Measurements from ENCODE around the gene NCOA5.

Gene NCOA5

DNA sequence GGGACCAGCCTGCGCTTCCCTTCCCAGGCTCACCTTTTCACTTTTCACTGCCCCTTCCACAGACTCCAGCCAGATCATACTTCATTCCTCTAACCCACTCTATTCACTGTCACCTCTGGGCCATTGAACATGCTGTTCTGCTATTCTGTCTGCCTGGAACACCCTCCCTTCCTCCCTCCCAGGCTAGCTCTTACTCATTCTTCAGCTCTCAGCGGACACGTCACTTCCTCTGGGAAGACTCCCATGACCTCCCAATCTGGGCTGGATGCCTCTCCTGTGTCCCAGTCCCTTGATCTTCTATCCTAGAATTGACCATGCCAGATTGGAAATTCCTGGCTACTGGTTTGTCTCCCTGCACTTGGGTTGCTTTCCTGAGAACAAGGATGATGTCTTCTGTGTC lies 55.7 kb downstream of the NCOA5 start:
- no peak for DNase-seq

DNA sequence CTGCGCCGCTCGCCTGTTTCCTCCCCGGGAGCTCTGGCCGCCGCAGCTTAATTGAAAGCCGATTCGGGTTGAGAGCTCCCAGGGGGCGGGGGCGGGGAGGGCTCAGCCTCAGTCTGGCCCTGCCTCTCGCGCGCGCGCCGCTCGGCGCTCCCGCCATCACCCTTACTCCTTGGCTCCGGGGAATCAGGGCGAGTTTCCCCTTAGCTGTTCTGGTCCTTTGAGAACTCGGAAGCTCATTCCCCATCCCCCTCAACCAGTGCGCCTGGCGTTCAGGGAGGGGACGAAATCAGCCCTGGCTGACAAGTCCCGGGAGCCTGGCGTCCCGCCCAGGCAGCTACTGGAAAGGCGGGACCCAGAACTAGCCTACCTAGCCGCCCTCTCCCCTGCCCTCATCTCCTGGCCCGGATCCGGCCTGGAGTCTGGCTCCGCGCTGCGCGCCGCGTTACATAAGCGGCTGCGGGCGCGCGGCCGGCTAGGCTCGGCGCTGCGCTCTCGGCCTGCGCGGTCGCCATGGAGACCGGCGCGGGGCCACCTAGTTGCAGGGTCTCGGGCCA lies 58.0 kb downstream of the NCOA5 start:
- no peak for DNase-seq

DNA sequence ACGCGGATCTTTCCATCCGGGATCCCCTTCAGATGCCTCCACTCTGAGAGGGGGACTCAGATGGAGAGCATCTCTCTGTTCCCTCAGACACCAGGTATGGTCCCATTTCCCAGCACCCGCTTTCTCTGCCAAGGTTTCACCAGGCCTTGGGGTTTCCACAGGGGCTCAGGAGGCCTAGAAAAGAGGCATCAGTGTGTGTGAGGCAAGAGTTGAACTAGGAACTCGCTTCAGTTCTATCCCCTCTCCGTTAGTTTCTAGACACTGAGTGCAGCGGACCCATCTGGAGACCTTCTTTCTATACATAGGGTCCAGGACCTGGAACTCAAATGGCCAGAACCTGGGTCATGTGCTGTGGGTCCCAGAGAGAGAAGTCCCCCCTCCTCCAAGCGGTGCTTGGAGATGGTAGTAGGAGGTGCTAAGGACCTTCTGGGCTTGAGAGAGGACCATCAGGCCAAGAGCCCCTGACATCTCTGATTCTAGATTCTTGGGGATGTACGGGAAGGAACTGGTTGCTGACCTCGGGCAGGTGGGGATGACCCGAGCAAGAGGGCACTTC lies 58.7 kb downstream of the NCOA5 start:
- DNase-seq: no peak

DNA sequence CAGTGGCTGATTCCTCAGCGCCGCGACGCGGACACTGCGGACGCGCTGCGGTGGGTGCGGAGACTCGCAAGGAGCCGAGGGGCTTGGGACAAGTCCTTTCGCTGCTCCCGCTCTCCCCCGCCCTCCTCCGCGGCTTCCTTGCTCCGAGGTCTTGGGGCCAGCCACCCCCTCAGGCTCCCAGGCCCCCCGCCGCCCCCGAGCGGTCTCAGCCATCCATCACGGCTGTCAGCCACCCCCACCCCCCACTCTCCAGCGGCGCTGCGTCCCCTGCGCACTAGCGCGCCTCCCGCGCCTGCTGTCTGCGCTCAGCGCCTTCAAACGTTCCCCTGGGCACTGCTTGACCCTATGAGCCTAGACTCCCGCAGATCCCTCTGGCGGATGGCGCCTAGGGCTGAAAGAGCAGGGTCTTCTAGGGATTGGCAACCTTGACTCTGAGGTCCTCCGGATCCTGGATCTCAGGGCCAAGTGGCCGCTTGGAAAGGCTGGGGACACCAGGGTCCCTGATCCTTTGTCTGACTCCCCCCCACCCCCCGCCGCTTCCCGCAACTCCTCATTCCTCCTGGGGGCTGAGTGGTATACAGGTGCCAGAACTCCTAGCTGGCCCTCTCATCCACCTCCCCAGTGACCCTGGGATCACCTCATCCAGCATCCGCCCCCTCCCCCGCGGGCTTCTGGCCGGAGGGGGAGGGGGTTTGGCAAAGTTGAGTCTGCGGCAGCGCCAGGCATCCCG lies 59.3 kb downstream of the NCOA5 start:
- no peak for DNase-seq

DNA sequence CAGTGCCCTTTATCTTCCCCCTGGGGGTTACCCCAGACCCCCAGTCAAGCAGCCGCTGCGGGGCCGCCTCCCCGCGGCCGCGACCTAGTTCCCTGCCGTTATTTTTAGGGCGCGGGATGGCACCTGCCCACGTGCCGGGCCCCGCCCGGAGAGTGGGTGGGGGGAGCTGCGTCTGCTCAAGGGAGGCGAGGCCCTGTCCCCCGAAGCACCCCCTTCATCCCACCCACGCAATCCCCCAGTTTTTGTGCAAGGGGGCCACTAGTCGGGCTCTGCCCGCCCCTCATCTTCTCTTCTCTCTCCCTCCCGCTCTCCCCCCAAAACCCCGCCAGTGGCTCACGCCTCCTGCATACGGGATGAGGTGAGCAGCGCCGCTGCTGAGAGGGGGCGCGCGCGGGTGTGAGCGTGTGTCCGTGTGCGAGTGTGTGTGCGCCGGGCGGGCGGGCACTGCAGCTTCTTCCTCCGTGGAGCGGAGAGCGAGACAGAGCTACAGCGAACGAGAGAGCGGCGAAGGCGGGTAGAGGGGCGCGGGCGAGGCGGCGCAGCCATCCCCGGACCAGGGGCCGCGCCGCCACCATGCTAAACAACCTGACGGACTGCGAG lies 60.9 kb downstream of the NCOA5 start, which contains the start of gene SLC12A5:
TSS of gene SLC12A5 (plus strand) at position 444 of the 600 bp plus-strand sequence. CDS start at position 574, 130 bp downstream.
- DNase-seq: no peak

DNA sequence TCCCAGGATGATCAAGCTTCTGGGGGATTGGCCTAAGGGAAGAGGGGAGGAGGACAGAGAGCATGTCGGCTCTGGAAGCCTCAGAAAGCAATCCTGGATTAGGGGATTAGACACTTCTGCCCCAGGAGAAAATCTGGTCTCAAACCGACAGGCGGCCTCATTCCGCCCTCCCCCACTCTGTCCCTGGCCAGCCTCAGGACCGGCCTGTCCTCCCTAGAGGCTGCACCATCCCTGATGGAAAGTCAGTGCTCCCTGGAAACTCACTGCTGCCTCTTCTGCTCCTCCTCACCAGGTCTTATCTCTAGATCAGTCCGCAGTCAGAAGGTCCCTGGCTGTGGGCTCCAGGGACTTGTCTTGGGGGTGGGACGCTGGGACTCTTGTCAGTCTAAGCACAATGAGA lies 61.7 kb downstream of the NCOA5 start:
- no peak for DNase-seq

DNA sequence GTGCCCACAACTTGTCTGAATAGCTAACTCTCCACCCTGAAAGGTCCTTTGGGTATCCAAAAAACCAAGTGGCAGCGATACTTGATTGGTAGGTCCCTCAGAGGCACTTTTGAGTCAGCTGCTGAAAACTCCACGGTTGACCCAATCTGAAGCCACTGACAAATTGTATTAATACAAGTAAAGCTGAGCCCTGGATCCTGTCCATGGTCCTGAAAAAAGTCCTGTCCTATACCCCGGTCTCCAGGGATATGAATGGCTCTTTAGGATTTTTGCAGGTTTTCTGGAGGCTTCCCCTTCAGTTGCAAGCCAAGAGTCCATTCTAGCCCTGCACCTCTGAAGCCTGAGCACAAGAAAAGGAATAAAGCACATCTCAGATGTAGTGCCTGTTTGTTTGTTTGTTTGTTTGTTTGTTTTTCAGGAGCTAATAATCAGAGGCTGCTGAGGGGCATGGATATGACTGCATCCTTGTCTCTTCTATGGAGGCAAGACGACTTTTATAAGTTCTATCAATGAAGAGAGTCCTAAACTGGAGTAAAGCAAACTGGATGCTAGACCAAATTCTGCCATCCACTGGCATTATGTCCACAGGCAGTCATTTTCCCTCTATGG lies 62.4 kb downstream of the NCOA5 start:
- DNase-seq: peak; percentile 25

DNA sequence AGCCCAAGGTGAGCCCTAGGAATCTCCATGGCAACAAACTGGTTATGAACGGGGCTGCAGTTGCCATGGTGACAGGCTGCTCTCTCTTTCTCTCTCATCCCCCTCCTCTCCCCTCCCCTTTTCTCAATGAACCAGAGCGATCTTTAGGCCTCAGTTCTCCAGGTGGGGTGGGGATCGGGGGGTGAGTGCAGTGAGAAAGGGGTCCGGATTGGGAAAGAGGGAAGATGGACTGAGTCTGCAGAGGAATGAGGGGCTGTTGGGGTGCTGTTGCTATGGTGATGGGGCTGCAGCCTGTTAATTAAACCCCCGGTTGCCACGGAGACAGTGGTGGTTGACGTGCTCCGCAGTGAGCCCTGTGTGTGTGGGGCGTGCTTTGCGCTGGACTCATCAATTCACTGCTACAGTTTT lies 64.4 kb downstream of the NCOA5 start:
- DNase-seq: no peak

DNA sequence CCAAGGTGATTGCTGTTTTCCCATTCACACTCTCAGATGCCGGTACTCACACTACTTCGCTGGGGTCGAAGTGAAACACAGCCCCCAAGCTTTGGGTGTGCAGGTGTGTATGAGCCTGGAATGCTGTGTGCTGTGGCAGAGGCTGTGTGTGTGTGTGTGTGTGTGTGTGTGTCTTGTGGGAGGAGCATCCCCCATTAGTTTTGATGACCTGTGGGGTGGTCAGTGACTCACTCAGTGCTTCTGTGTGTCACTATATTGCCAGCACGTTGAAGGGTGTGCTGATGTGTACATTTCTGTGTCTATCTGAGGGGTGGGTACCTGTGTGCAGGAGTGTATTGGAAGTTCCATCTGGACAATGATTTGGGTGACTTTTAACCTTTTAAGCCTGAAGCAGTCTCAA lies 65.8 kb downstream of the NCOA5 start:
- DNase-seq: no peak

DNA sequence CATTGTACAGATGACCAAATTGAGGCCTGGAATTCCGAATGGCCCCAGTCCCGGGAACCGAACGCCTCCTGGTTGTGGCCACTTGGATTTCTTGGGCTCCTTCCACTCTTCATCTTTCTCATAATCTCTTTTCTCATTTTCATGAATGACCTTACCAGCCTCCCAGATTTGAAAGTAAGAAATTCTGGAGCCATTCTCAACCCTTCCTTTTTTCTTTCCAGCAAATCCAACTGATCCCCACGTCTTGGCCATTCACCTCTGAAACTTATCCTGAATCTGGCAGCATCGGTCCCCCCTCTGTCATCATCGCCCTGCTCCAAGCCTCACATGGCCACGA lies 66.6 kb downstream of the NCOA5 start:
- no peak for DNase-seq

DNA sequence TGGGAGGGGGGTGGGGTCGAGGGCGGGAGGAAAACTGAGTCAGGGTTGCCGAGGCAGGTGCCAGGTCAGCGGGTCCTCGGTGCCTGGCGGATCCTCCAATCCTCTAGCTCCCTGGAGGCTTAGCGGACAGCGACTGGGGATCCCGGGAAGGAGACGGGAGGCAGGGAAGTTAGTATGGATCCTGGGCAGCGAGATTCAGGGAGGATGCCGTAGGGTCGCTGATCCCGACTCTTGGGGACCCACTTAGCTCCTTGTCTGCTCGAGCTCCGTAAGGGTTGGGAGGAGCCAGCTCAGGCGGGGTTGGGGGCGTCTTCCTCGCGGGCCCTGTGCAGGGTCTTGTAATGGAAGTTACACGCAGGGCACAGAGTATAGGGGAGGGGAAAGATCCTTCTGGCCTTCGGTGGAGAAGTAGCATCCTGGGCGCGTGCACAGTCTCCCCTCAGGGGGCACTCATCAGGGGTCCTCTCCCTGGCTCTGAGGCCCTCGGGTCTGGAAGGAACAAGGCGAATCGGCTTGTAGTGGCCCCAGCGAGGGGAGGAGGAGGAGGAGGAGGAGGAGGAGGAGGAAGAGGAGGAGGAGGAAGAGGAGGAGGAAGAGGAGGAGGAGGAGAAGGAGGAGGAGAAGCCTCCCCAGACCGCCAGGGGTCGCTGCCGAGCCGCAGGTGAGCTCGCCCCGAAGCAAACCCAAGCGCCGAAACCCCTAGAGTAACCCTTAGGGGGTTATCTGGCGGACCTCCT lies 67.2 kb downstream of the NCOA5 start:
- peak; percentile 72 for DNase-seq

DNA sequence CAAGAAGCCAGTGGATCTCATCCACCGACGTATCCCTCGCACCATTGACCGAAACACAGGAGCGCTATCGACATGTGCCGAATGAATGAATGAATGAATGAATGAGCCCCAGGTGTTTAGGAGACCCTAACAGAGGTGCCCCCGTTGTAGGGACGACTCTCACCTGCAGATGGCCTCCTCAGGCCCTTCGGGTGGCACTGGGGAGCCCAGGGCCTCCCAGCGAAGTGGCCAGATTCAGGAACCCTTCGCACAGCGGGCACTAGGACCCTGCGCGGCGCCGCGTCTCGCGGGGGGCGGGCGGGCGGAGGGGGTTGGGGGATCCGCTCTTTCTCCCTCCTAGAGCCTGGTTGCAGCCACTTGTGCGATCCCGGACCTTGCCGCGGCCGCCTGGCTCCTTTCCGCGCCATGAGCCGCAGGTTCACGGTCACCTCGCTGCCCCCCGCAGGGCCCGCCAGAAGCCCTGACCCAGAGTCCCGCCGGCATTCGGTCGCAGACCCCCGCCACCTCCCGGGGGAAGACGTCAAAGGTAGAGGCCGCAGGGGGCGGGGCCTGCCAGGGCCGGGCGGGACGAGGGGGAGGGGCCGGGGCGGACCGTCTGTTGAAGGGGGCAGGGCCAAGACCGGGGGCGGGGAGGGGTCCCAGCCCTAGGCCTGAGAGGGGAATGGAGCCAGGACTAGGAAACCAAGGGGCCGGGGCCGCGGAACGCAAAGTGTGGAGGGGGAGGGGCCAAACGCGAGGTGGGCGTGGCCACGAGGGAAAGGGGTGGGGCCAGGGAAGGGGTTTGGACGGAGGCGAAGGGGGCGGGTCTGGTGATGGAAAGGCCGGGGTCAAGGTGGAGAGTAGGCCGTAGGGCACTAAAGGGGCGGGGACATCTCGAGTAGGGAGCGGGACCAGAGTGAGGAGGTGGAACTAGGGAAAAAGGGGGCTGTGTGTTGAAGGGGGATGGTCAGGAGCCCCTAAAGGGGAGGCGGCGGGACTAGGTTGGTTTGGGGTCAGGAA lies 68.1 kb downstream of the NCOA5 start:
- DNase-seq: peak; percentile 65

DNA sequence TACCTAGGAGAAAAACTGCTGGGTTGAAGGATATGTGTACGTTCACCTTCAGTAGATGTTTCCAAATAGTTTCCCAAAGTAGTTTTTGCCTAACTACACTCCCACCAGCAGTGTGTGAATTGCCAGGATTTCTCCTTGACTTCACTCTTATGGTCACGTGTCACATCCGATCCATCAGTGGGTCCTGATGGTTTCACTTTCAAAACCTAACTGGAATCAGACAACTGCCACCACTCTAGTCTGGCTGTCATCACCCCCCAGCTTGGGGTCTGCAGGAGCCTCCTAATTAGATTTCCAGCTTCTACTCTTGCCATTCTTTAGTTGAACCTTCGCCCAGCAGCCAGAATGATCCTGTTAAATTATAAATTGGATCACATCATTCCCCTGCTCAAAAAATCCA lies 69.2 kb downstream of the NCOA5 start:
- DNase-seq: no peak

DNA sequence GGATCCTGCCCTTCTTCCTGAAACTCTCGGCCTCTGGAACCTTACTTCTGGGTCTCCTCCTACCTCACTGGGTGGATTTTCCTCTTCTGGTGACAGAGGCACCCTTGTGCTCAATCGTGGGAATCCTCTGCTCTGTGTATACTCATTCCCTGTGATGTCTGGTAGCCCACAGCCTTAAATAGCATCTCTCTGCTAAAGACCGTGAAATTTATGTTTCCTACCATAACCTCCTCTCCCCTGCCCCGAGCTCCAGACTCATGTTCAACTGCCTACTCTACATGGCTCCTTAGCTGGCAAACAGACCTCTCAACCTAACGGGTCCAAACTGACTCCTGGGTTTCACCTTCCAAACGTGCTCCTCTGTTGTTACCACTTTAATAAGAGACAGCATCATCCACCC lies 71.2 kb downstream of the NCOA5 start:
- no peak for DNase-seq

DNA sequence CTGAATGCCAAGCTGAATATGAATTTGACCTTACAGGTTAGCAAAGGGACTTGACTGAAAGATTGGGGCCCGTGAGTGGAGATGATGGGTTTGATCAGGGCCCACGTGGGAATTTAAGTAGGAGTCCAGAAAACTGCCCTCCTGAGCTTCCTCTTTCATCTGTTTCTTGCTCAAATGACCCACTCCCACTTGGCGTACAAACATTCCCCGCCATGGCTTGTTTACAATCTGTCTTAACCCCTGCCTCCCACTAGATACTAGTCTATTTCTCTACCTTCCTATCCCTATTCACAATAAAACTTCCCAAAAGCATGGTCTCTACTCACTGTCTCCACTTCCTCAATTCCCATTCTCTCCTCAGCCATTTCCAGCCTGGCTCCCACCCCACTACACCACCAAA lies 71.7 kb downstream of the NCOA5 start:
- DNase-seq: no peak

DNA sequence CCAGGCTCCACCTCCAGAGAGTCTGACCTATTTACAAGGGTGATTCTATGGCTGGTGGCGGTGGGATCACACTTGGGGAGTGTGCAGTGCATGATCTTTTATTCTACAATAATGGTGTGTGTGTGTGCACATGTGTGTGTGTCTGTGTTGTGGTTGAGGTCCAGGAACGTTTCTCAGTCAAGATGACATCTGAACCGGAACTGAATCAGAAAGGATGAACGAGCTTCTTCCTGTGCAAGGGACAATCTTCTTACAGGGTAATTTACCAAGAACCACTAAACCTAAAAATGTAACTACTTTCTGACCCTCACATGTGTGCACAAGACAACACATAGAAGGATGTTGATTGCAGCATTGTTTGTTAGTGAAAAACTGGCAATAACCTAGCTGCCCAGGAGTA lies 72.5 kb downstream of the NCOA5 start:
- DNase-seq: no peak

DNA sequence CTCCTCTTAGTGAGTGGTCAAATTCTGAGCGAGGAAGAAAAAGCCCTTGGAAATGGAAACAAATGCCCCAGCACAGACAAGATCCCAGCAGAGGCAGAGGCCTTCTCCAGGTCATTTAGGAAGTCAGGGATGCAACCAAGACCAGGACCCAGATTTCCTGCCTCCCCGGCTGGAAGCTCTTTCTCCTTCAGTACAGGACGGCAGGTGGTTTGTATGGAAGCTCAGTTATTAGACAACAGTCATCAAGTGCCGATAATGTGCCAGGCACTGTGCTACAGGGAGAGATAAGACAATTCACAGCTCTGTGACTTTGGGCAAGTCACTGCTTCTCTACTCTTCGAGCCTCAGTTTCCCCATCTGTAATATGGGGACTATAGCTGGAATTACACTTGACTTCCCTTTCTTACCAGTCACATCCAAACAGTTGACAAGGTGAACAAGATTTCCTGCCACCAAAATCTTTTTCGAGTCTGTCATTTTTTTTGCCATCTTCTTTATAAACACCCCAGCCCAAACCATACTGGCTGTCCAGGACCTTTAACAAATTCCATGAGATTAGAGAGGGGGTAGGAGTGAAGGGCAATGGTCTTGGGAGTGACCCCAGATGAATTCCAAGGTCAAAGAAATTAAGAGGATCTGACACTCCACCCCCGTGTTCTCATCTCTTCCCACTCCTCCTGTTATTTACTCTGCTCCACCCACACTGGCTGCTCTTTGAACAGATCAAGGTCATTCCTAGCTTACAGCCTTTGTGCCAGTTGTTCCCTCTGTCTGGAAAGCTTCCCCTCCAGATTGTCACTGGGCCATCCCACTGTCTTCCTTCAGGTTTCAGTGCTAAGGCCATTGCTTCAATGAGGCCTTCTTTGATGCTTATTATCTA lies 75.0 kb downstream of the NCOA5 start:
- DNase-seq: no peak

DNA sequence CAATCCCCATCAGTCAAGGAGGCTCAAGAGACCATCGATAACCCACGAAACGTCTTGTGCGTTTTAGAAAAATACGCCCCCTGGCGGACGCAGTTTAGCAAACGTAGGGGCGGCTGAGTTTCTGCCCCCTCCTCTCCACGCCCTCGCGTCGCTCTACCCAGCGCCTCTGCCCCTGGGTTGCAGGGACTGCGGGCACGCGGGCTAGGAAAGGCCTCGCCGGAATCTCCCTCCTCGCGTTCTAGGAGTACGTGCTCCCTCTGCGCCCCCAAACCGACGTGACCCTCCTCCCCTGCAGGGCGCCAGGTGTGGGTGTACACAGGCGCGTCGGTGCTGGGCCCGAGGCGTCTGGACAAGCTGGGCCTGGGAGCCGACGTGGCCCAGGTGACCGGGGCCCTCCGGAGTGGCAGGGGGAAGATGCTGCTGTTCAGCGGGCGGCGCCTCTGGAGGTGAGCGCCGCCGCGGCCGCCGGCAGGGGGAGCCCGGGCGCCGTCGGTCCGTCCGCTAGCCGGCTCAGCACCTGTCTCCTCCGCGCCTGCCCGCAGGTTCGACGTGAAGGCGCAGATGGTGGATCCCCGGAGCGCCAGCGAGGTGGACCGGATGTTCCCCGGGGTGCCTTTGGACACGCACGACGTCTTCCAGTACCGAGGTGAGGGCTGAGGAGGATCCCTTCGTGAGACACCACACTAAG lies 75.8 kb downstream of the NCOA5 start:
- DNase-seq: peak; percentile 68

DNA sequence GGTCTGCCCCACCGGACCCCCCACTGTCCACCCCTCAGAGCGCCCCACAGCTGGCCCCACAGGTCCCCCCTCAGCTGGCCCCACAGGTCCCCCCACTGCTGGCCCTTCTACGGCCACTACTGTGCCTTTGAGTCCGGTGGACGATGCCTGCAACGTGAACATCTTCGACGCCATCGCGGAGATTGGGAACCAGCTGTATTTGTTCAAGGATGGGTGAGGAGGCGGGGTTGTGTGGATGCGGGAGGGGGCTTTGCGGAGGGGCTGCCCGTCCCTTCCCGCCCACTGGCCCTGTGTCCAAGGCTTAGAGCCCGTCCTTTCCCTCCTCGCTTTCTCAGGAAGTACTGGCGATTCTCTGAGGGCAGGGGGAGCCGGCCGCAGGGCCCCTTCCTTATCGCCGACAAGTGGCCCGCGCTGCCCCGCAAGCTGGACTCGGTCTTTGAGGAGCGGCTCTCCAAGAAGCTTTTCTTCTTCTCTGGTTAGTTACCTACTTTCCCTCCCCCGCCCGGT lies 76.4 kb downstream of the NCOA5 start:
- no peak for DNase-seq

DNA sequence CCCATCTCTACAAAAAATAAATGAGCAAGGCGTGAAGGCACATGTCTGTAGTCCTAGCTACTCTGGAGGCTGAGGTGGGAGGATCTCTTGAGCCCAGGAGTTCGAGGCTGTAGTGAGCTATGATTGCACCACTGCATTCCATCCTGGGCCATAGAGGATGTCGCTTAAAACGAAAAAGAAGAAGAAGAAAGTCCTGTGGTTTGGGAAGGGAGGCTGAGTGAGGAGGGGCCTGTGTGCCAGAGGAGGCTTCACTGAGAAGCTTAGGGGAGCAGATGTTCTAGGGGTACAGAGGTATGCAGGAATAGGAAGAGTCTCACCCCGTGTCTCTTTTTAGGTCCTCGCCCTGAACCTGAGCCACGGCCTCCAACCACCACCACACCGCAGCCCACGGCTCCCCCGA lies 76.8 kb downstream of the NCOA5 start:
- DNase-seq: no peak
